Activated naive CD4-positive, alpha-beta T cell treated with anti-CD3 and anti-CD28 coated beads, Interleukin-2, amount 50 U/mL, for 24 hours (primary cell): Measurements from ENCODE around the gene TNFRSF18.

Experiments
- H3K27ac Mint-ChIP-seq: one replicate; pipeline ENCODE4 v1.8.0; 2021; ENCODE audit warnings: mild to moderate bottlenecking, mixed read lengths
- H3K27me3 Mint-ChIP-seq: one replicate; pipeline ENCODE4 v1.8.0; 2021; ENCODE audit warnings: mixed read lengths
- H3K36me3 Mint-ChIP-seq: one replicate; pipeline ENCODE4 v1.8.0; 2021; ENCODE audit warnings: mixed read lengths
- H3K4me1 Mint-ChIP-seq: one replicate; pipeline ENCODE4 v1.8.0; 2021; ENCODE audit warnings: mixed read lengths
- H3K4me3 Mint-ChIP-seq: one replicate; pipeline ENCODE4 v1.8.0; 2021; ENCODE audit warnings: mild to moderate bottlenecking, mixed read lengths
- H3K9me3 Mint-ChIP-seq: one replicate; pipeline ENCODE4 v1.8.0; 2021; ENCODE audit warnings: mixed read lengths

The TNFRSF18 gene

DNA sequence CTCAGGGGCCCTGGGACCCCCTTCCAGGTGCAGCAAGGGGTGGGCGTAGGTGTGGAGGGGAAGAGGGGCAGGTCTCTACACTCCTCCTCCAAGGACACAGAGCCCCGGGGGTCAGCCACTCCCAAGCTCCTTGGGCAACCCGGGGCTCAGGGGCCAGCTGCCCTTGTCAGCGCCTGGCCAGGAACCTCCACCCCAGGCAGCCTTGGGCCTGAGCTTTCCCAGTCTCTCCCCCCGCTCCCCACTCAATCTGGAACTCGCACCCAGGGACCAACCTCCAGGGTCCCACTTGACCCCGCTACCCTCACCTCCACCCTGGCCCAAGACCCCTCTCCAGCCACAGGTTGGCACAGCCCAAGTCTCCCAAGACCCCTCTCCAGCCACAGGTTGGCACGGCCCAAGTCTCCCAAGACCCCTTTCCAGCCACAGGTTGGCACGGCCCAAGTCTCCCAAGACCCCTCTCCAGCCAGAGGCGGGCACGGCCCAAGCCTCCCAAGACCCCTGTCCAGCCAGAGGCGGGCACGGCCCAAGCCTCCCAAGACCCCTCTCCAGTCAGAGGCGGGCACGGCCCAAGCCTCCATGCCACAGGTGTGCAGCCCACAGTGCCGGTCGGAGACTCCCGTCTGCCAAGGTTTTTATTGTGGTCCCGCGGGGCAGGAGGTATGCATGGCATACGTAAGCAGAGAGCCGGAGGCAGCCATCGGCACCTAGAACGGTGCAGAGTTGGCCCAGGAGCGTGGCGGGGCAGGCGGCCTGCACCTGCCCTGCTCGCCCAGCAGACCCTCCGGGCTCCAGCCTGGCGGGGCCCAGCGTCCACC, 4.5 kb upstream of the TNFRSF18 start:
- Mint-ChIP-seq H3K4me3 (peak overlapping the region; percentile 33), H3K36me3 (peaks cover 2% of the 10 kb centered on the region), H3K9me3 (no peaks in the 10 kb centered on the region)

GRCh38 chr1:1208713-1209433, 2.5 kb upstream of the TNFRSF18 start:
- peaks cover 2% of the 10 kb centered on the region for H3K36me3 Mint-ChIP-seq
- H3K27ac Mint-ChIP-seq = no peak overlapping the region
- H3K9me3 Mint-ChIP-seq = no peaks in the 10 kb centered on the region
- H3K27me3 Mint-ChIP-seq = no peaks in the 10 kb centered on the region
- H3K4me1 Mint-ChIP-seq = peaks cover 20% of the 10 kb centered on the region
- peak overlapping the region; percentile 86 for H3K4me3 Mint-ChIP-seq

More for the DNA sequence above, 4.5 kb upstream of the TNFRSF18 start:
- H3K27ac Mint-ChIP-seq = peak overlapping the region; percentile 62
- no peaks in the 10 kb centered on the region for H3K27me3 Mint-ChIP-seq
- peaks cover 33% of the 10 kb centered on the region for H3K4me1 Mint-ChIP-seq

- peak overlapping the region; percentile 86 for H3K4me3 Mint-ChIP-seq
- H3K27ac Mint-ChIP-seq = no peak overlapping the region
- peaks cover 20% of the 10 kb centered on the region for H3K4me1 Mint-ChIP-seq
- peaks cover 2% of the 10 kb centered on the region for H3K36me3 Mint-ChIP-seq
- no peaks in the 10 kb centered on the region for H3K9me3 Mint-ChIP-seq
- H3K27me3 Mint-ChIP-seq = no peaks in the 10 kb centered on the region
Measured at GRCh38 chr1:1207571-1207892, 1.1 kb upstream of the TNFRSF18 start.

DNA sequence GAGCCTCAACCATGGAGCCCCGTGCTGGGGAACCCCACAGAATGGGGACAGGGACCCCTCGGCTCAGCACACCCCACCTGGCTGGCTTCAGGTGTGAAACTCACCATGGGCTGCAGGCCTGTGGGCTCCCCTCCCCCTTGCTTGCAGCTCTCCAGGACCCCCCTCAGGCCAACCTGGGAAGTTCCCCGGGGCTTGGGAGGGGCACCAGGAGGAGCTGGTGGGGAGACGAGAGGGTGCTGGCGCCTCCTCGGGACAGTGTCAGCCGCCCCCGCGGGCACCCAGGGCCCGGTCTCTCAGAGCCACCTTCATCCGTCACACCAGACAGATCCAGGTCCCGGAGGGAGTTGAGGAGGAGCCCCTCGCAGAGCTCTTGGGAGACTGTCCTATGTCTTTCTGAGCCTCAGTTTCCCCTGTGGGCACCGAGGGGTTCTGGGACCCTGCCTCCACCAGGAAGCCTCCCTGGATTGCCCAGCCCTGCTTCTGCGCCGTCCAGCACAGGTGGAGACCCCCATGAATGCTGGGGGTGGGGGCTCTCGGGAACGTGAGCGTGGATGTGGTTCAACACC, 657 bp upstream of the TNFRSF18 start:
- Mint-ChIP-seq H3K9me3 (no peaks in the 10 kb centered on the region), H3K4me1 (peaks cover 20% of the 10 kb centered on the region), H3K27me3 (no peaks in the 10 kb centered on the region), H3K4me3 (peak overlapping the region; percentile 75), H3K27ac (no peak overlapping the region), H3K36me3 (peaks cover 2% of the 10 kb centered on the region)

DNA sequence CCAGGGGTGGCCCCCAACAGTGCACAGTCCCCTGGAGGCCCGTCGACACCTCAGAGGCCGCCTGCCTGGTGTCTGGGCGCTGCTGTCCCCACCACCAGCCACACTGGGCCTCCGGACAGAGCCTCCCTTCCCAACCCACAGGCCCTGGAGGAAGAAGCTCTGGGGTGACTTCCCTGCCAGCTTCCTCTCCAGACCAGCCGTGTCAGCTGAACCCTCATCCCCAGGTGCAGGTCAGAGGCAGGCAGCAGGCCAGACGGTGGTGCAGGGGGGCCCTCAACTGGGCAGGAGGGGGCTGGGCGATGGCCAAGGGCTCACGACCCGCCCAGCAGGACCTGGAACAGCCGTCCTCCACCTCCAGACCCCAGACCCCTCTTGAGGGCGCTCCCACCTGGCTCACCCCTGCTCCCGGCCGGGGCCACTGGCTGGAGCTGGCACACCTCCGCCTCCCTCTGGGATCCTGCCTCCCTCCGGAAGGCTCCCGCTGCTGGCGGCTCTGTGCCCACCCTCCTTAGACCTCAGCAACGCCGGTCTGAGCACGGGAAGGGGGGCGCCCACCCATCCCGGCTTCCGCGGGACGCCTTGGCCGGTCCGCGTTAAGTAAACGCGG, 520 bp downstream of the TNFRSF18 start:
- Mint-ChIP-seq H3K4me1 (peaks cover 17% of the 10 kb centered on the region), H3K36me3 (no peaks in the 10 kb centered on the region), H3K9me3 (no peaks in the 10 kb centered on the region), H3K27ac (peak overlapping the region; percentile 62), H3K27me3 (no peaks in the 10 kb centered on the region), H3K4me3 (peak overlapping the region; percentile 77)

- Mint-ChIP-seq H3K27me3 (no peaks in the 10 kb centered on the region), H3K4me1 (peaks cover 22% of the 10 kb centered on the region), H3K9me3 (no peaks in the 10 kb centered on the region), H3K4me3 (peak overlapping the region; percentile 77), H3K36me3 (no peaks in the 10 kb centered on the region), H3K27ac (peak overlapping the region; percentile 62)
Measured at GRCh38 chr1:1204998-1205768, 1.2 kb downstream of the TNFRSF18 start.

DNA sequence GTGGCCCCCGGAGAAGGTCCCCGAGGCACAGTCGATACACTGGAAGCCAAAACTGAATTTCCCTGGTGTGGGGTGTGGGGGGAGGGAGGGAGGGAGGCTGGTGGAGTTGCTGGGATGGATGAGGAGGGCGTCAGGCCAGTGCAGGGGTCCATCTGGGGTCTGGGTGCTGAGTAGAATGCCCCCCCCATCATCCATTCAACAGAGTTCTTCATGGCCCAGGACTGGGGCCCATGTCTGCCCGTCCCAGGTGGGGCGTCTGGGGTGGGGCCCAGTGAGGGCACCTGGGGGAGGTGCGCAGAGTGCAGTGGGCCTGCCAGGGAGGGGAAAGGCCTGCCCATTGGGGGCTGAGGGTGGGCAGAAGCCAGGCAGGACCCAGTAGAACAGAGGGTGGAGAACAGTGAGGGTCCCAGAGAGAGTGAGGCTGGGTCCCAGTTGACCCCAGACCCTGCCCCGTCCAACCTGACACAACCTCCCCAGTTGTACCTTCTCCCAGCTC, 1.9 kb downstream of the TNFRSF18 start:
- peaks cover 19% of the 10 kb centered on the region for H3K4me1 Mint-ChIP-seq
- H3K4me3 Mint-ChIP-seq = peak overlapping the region; percentile 36
- no peaks in the 10 kb centered on the region for H3K36me3 Mint-ChIP-seq
- H3K27ac Mint-ChIP-seq = no peak overlapping the region
- no peaks in the 10 kb centered on the region for H3K9me3 Mint-ChIP-seq
- no peaks in the 10 kb centered on the region for H3K27me3 Mint-ChIP-seq

- H3K27ac Mint-ChIP-seq = peak overlapping the region; percentile 41
- no peaks in the 10 kb centered on the region for H3K9me3 Mint-ChIP-seq
- H3K27me3 Mint-ChIP-seq = no peaks in the 10 kb centered on the region
- no peaks in the 10 kb centered on the region for H3K36me3 Mint-ChIP-seq
- H3K4me1 Mint-ChIP-seq = peaks cover 16% of the 10 kb centered on the region
- H3K4me3 Mint-ChIP-seq = no peak overlapping the region
Measured at GRCh38 chr1:1203561-1204424, 2.6 kb downstream of the TNFRSF18 start.

- H3K27ac Mint-ChIP-seq = no peak overlapping the region
- no peaks in the 10 kb centered on the region for H3K27me3 Mint-ChIP-seq
- no peak overlapping the region for H3K4me3 Mint-ChIP-seq
- H3K36me3 Mint-ChIP-seq = no peaks in the 10 kb centered on the region
- H3K9me3 Mint-ChIP-seq = no peaks in the 10 kb centered on the region
- H3K4me1 Mint-ChIP-seq = peaks cover 9% of the 10 kb centered on the region
Measured at GRCh38 chr1:1202831-1203560, 3.4 kb downstream of the TNFRSF18 start.

- H3K27me3 Mint-ChIP-seq = no peaks in the 10 kb centered on the region
- H3K4me1 Mint-ChIP-seq = peaks cover 6% of the 10 kb centered on the region
- peak overlapping the region; percentile 72 for H3K4me3 Mint-ChIP-seq
- no peak overlapping the region for H3K27ac Mint-ChIP-seq
- no peaks in the 10 kb centered on the region for H3K36me3 Mint-ChIP-seq
- H3K9me3 Mint-ChIP-seq = no peaks in the 10 kb centered on the region
Measured at GRCh38 chr1:1200876-1201810, 5.2 kb downstream of the TNFRSF18 start.

- Mint-ChIP-seq H3K27me3 (no peaks in the 10 kb centered on the region), H3K27ac (peak overlapping the region; percentile 86), H3K36me3 (peaks cover under 1% of the 10 kb centered on the region), H3K4me1 (peaks cover 6% of the 10 kb centered on the region), H3K9me3 (no peaks in the 10 kb centered on the region), H3K4me3 (peak overlapping the region; percentile 72)
Measured at GRCh38 chr1:1199961-1200875, 6.2 kb downstream of the TNFRSF18 start.
